GM12878 (cell line): Measurements from ENCODE around the gene ENDOD1. TPM values are rescaled to one million over a fixed set of nuclear protein-coding genes. Genes with fewer than 3 reads are reported as not detected.

Source experiments
- ATAC-seq: fragments of 200-7000 bp; cut with Tn5 transposase; 3 replicates; pipeline ENCODE4 v1.9.1; 2020; ENCODE audit warnings: mild to moderate bottlenecking, moderate library complexity
- BruUV-seq: library from RNA; stranded (reverse); fragments of 400-500 nt; replicated peaks from 2 replicates; lab custom pipeline; 2021; lab: Mats Ljungman, UMichigan
- CTCF ChIA-PET: fragments of 300-600 bp; sonication (Branson Sonifier 250); formaldehyde crosslinking; extraction: SDS; loops from one replicate; lab custom pipeline; 2021; ENCODE audit warnings: inconsistent platforms; lab: Yijun Ruan, JAX
- POLR2A ChIA-PET: fragments of 350-600 bp; formaldehyde crosslinking; extraction: SDS; loops from one replicate; lab custom pipeline; 2021; ENCODE audit warnings: inconsistent platforms; lab: Charles Lee
- RAD21 ChIA-PET: fragments of 300-600 bp; sonication (Branson Sonifier 250); formaldehyde crosslinking; loops from one replicate; lab custom pipeline; 2023; ENCODE audit warnings: antibody characterized with exemption; ENCODE audit not compliant: unreplicated experiment; lab: Charles Lee
- SMC1A ChIA-PET: fragments of 300-600 bp; sonication (Branson Sonifier 250); formaldehyde crosslinking; loops from one replicate; lab custom pipeline; 2023; ENCODE audit not compliant: unreplicated experiment, uncharacterized antibody; lab: Charles Lee
- DNase-seq: peaks from one replicate; pipeline ENCODE4 v3.0.0-alpha.2; 2011; ENCODE audit warnings: low read depth, low spot score
- FAIRE-seq: peaks from 3 replicates; lab custom pipeline; 2011; peaks lifted over from hg19 to GRCh38; lab: Jason Lieb, UNC
- H2AFZ ChIP-seq: 2 replicates; pipeline ENCODE4 v1.6.0; 2011; ENCODE audit warnings: low read depth, low read length, control low read depth; ENCODE audit not compliant: control insufficient read depth
- H3K27ac ChIP-seq: 2 replicates; pipeline ENCODE4 v1.5.1; 2011; ENCODE audit warnings: control low read depth; ENCODE audit not compliant: control insufficient read depth, insufficient read depth
- H3K27me3 ChIP-seq, 2 experiments: replicated peaks in 1 of 2; 2 replicates each; pipeline versions ENCODE4 v1.6.0 to v1.6.1; 2011; ENCODE audit warnings: low read length in 1 of 2; ENCODE audit not compliant: control insufficient read depth in 2 of 2, insufficient read depth in 2 of 2
- H3K36me3 ChIP-seq, 2 experiments: 2 replicates each; pipeline ENCODE4 v1.5.1; 2011; ENCODE audit warnings: low read length in 1 of 2; ENCODE audit not compliant: control insufficient read depth in 2 of 2, insufficient read depth in 2 of 2
- H3K4me1 ChIP-seq: 2 replicates; pipeline ENCODE4 v1.6.1; 2011; ENCODE audit warnings: mild to moderate bottlenecking, low read length, moderate library complexity, mixed read lengths; ENCODE audit not compliant: control insufficient read depth, insufficient read depth
- H3K4me2 ChIP-seq: 2 replicates; pipeline ENCODE4 v1.6.0; 2011; ENCODE audit warnings: control low read depth; ENCODE audit not compliant: control insufficient read depth, insufficient read depth
- H3K4me3 ChIP-seq: fragments of 200-600 bp; sonication (generic); 2 replicates; pipeline ENCODE4 v1.5.1; 2016
- H3K79me2 ChIP-seq: 2 replicates; pipeline ENCODE4 v1.6.0; 2011; ENCODE audit warnings: low read length; ENCODE audit not compliant: control insufficient read depth, insufficient read depth
- H3K9ac ChIP-seq: 2 replicates; pipeline ENCODE4 v1.8.0; 2011; ENCODE audit warnings: low read length, control low read depth, mixed read lengths; ENCODE audit not compliant: control insufficient read depth, insufficient read depth
- H3K9me3 ChIP-seq: replicated peaks from 3 replicates; pipeline ENCODE4 v1.5.1; 2011; ENCODE audit warnings: mild to moderate bottlenecking, low read length; ENCODE audit not compliant: control insufficient read depth, insufficient read depth
- H4K20me1 ChIP-seq: 2 replicates; pipeline ENCODE4 v1.6.0; 2011; ENCODE audit not compliant: control insufficient read depth, insufficient read depth
- GABPA ChIP-seq: IDR thresholded peaks from 2 replicates; pipeline ENCODE4 v1.6.1; 2014; ENCODE audit warnings: antibody characterized with exemption, low read depth, mild to moderate bottlenecking, inconsistent platforms
- HCFC1 ChIP-seq: fragments of 150-350 bp; IDR thresholded peaks from 2 replicates; pipeline ENCODE4 v1.6.1; 2014; ENCODE audit warnings: low read length
- JUNB ChIP-seq: IDR thresholded peaks from 2 replicates; pipeline ENCODE4 v1.6.1; 2016; ENCODE audit warnings: antibody characterized with exemption, mild to moderate bottlenecking
- KAT2A ChIP-seq: conservative IDR thresholded peaks from 2 replicates; pipeline ENCODE4 v1.6.1; 2011; ENCODE audit warnings: low read depth, low read length; ENCODE audit not compliant: control insufficient read depth
- MEF2A ChIP-seq: IDR thresholded peaks from 2 replicates; pipeline ENCODE4 v1.6.1; 2011; ENCODE audit warnings: low read depth, mild to moderate bottlenecking, low read length, moderate library complexity; ENCODE audit not compliant: insufficient read depth
- PAX5 ChIP-seq: IDR thresholded peaks from 2 replicates; pipeline ENCODE4 v1.6.1; 2011; ENCODE audit warnings: low read depth, low read length, borderline replicate concordance
- RFX5 ChIP-seq: IDR thresholded peaks from 2 replicates; pipeline ENCODE4 v1.6.1; 2011; ENCODE audit warnings: low read depth, low read length, improper control_type of control experiment
- SREBF1 ChIP-seq: IDR thresholded peaks from 2 replicates; pipeline ENCODE4 v1.6.1; 2012; ENCODE audit warnings: mild to moderate bottlenecking, low read length
- SUZ12 ChIP-seq: fragments of 200-600 bp; sonication (generic); IDR thresholded peaks from one replicate; pipeline ENCODE4 v1.6.1; 2018; ENCODE audit warnings: antibody characterized with exemption, mild to moderate bottlenecking; ENCODE audit not compliant: unreplicated experiment
- TAF1 ChIP-seq: IDR thresholded peaks from 2 replicates; pipeline ENCODE4 v1.6.1; 2011; ENCODE audit warnings: mild to moderate bottlenecking, low read depth, low read length, borderline replicate concordance
- ZNF274 ChIP-seq: IDR thresholded peaks from one replicate; pipeline ENCODE4 v1.8.0; 2011; ENCODE audit not compliant: insufficient read length, insufficient read depth
- WGBS: methylation state at CpG from one replicate; pipeline ENCODE4 v1.1.6; 2016; ENCODE audit warnings: low lambda C conversion rate; ENCODE audit not compliant: insufficient replicate concordance, insufficient coverage; ENCODE audit errors: missing lambda C conversion rate; 5-methylcytosine and 5-hydroxymethylcytosine counted together
- in situ Hi-C: fragments of 300-500 bp; cut with MboI; formaldehyde crosslinking; loops from 9 replicates; pipeline ENCODE4 v1.14.3; 2018; ENCODE audit warnings: mixed read lengths
- intact Hi-C: fragments of 100-400 bp; cut with micrococcal nuclease; formaldehyde crosslinking; loops from one replicate; pipeline ENCODE4 v1.14.2; 2022; ENCODE audit not compliant: unreplicated experiment
- polyA plus RNA-seq, 11 experiments: library from polyadenylated mRNA; depleted of rRNA in 4 of 11; unstranded in 6 of 11; stranded (reverse) in 5 of 11; fragments of >200 nt; fragmentation: Nextera tagmentation in 4 of 11; fragmentation: Illumina TruSeq in 1 of 11; extraction: Ambion mirVana in 4 of 11; extraction: Trizol in 1 of 11; gene quantifications; 1 replicate in 1 of 11; 2 replicates in 10 of 11; pipeline versions ENCODE4 v1.2.1 to v1.2.3, GENCODE V29; 2011 to 2016; ENCODE audit warnings: inconsistent platforms in 2 of 11, missing spikeins in 2 of 11, low read depth in 1 of 11
- total RNA-seq, 4 experiments: library from RNA; depleted of rRNA in 3 of 4; stranded (reverse); fragments of >200 nt in 3 of 4; fragmentation: Illumina TruSeq in 1 of 4; extraction: Trizol in 1 of 4; gene quantifications; 2 replicates each; pipeline versions ENCODE4 v1.2.1 to v1.2.3, GENCODE V29; 2013 to 2021

Gene ENDOD1
- total and polyA plus RNA-seq, 10 of the 15 experiments (the other 5 are each of a cell fraction or from before 2014, with no cell fraction given), result 6.0 to 30.0 (median 12.1) TPM

GRCh38 chr11:95102733-95103132 is 13.1 kb downstream of the ENDOD1 start:
- POLR2A ChIA-PET, result interaction anchor here (0.6 to 2.4 kb wide), 8 partner anchors 9 to 599 kb away, joined by 3 to 14 read pairs (median 4); partner anchors contain the start of gene SRSF8

GRCh38 chr11:95103701-95104100 is 14.1 kb downstream of the ENDOD1 start:
- H3K4me3 ChIP-seq, result no peak overlapping the region
- no peaks in the 10 kb centered on the region for H4K20me1 ChIP-seq
- ATAC-seq (no peak), DNase-seq (no peak), FAIRE-seq (no peak)
- no peaks in the 10 kb centered on the region for H3K27me3 ChIP-seq
- in situ Hi-C loops, result no loop called here
- intact Hi-C loops, result no loop called here
- ChIA-PET POLR2A (interaction anchor here (0.7 to 2.4 kb wide), 5 partner anchors 10 to 148 kb away, joined by 3 to 14 read pairs (median 4); no protein-coding TSS in a partner anchor), CTCF (interaction anchor here (0.7 to 4.0 kb wide), 8 partner anchors 11 to 128 kb away, joined by 3 to 37 read pairs (median 4); partner anchors contain the start of gene ENDOD1), RAD21 (interaction anchor here (0.7 to 2.5 kb wide), 3 partner anchors 11 to 671 kb away, joined by 4 to 13 read pairs (median 4); no protein-coding TSS in a partner anchor), SMC1A (interaction anchor here (0.9 to 17.5 kb wide), 7 partner anchors 8 to 1240 kb away, joined by 3 to 315 read pairs (median 3); partner anchors contain the start of genes ENDOD1, MAML2 and SRSF8)
- 74% methylated on average over 5 of the region's 5 CpGs for WGBS
- H3K79me2 ChIP-seq, result no peaks in the 10 kb centered on the region
- no peaks in the 10 kb centered on the region for H3K9me3 ChIP-seq
- no peak overlapping the region for H2AFZ ChIP-seq
- no TSS peak for BruUV-seq
- H3K4me2 ChIP-seq, result no peak overlapping the region
- no peak for TF ChIP-seq JUNB
- TF ChIP-seq PAX5, result no peak
- TF ChIP-seq KAT2A, result no peak
- TF ChIP-seq SREBF1, result no peak
- TF ChIP-seq TAF1, result no peak
- TF ChIP-seq SUZ12, result no peak
- TF ChIP-seq MEF2A, result no peak
- no peak for TF ChIP-seq HCFC1
- no peak for TF ChIP-seq GABPA
- no peaks in the 10 kb centered on the region for H3K36me3 ChIP-seq
- H3K27ac ChIP-seq, result no peak overlapping the region
- H3K4me1 ChIP-seq, result no peaks in the 10 kb centered on the region
- H3K9ac ChIP-seq, result no peak overlapping the region

More at GRCh38 chr11:95102733-95103132, 13.1 kb downstream of the ENDOD1 start:
- Histone ChIP-seq H3K4me2 (no peak overlapping the region), H3K4me3 (no peak overlapping the region), H3K79me2 (no peaks in the 10 kb centered on the region), H3K9me3 (no peaks in the 10 kb centered on the region), H3K36me3 (no peaks in the 10 kb centered on the region), H4K20me1 (no peaks in the 10 kb centered on the region), H3K27ac (no peak overlapping the region), H3K4me1 (no peaks in the 10 kb centered on the region), H3K9ac (no peak overlapping the region), H2AFZ (no peak overlapping the region), H3K27me3 (no peaks in the 10 kb centered on the region)
- intact Hi-C loops (no loop called here), in situ Hi-C loops (no loop called here)
- ChIA-PET SMC1A (interaction anchor here (0.9 to 17.5 kb wide), 9 partner anchors 9 to 1241 kb away, joined by 3 to 315 read pairs (median 4); partner anchors contain the start of genes ENDOD1, MAML2 and SRSF8), RAD21 (interaction anchor here (0.7 to 2.5 kb wide), 5 partner anchors 10 to 672 kb away, joined by 3 to 13 read pairs (median 5); partner anchors contain the start of gene ENDOD1), CTCF (interaction anchor here (0.7 to 4.0 kb wide), 10 partner anchors 10 to 365 kb away, joined by 3 to 37 read pairs (median 4); partner anchors contain the start of gene ENDOD1)
- ATAC-seq (no peak), FAIRE-seq (no peak), DNase-seq (no peak)
- no TSS peak for BruUV-seq
- no peak for TF ChIP-seq RFX5
- TF ChIP-seq ZNF274, result no peak
- WGBS, result 97% methylated on average over 2 of the region's 2 CpGs
